SK-N-SH (cell line): ENCODE data around the gene TUBA4B. TPM values are rescaled to one million over a fixed set of nuclear protein-coding genes. Genes with fewer than 3 reads are reported as not detected.
A peak's percentile ranks its signal among the peaks of the same experiment; 100 is the strongest.

Source experiments
- CTCF ChIA-PET: fragments of 300-600, 350-600 bp; formaldehyde crosslinking; extraction: SDS; loops from one replicate; lab custom pipeline; 2021; lab: Yijun Ruan, JAX
- POLR2A ChIA-PET: fragments of 350-600 bp; sonication (Branson Sonifier 250); formaldehyde crosslinking; extraction: SDS; loops from one replicate; lab custom pipeline; 2020; ENCODE audit warnings: antibody characterized with exemption, inconsistent platforms; lab: Yijun Ruan, JAX
- DNase-seq: peaks from one replicate; pipeline ENCODE4 v3.0.0; 2012
- H2AFZ ChIP-seq: fragments of 200-600 bp; sonication (generic); 2 replicates; pipeline ENCODE4 v1.8.1; 2016; ENCODE audit warnings: antibody characterized with exemption, mild to moderate bottlenecking, low read depth
- H3F3A ChIP-seq: fragments of 200-600 bp; sonication (generic); replicated peaks from 2 replicates; pipeline ENCODE3; 2016; ENCODE audit warnings: antibody characterized with exemption, mild to moderate bottlenecking; ENCODE audit not compliant: insufficient read depth
- H3K27ac ChIP-seq, 2 experiments: fragments of 200-500 bp in 1 of 2; fragments of 200-600 bp in 1 of 2; sonication (Bioruptor generic) in 1 of 2; sonication (generic), shearing (Covaris generic) in 1 of 2; 2 replicates each; pipeline versions ENCODE4 v1.5.1 to v1.6.1; 2014 to 2016; ENCODE audit warnings: low read depth in 2 of 2, inconsistent platforms in 1 of 2, low read length in 1 of 2, mild to moderate bottlenecking in 1 of 2, mixed read lengths in 1 of 2
- H3K27me3 ChIP-seq: fragments of 200-600 bp; sonication (generic), shearing (Covaris generic); 2 replicates; pipeline ENCODE4 v1.6.1; 2016; ENCODE audit warnings: mixed run types; ENCODE audit not compliant: insufficient read depth
- H3K36me3 ChIP-seq, 2 experiments: fragments of 200-500 bp in 1 of 2; fragments of 200-600 bp in 1 of 2; sonication (Bioruptor generic) in 1 of 2; sonication (generic) in 1 of 2; replicated peaks in 1 of 2; 2 replicates each; pipeline versions ENCODE3 to v1.5.1; 2014 to 2016; ENCODE audit warnings: low read length in 1 of 2, mild to moderate bottlenecking in 1 of 2; ENCODE audit not compliant: insufficient read depth in 2 of 2, control insufficient read depth in 1 of 2
- H3K4me1 ChIP-seq, 2 experiments: fragments of 200-500 bp in 1 of 2; fragments of 200-600 bp in 1 of 2; sonication (Bioruptor generic) in 1 of 2; sonication (generic), shearing (Covaris generic) in 1 of 2; 2 replicates each; pipeline versions ENCODE4 v1.5.1 to v1.6.1; 2014 to 2016; ENCODE audit warnings: low read depth in 1 of 2, low read length in 1 of 2, mixed run types in 1 of 2; ENCODE audit not compliant: insufficient read depth in 2 of 2, control insufficient read depth in 1 of 2
- H3K4me2 ChIP-seq: fragments of 200-600 bp; sonication (generic), shearing (Covaris generic); 2 replicates; pipeline ENCODE4 v1.6.1; 2017; ENCODE audit warnings: mixed run types
- H3K4me3 ChIP-seq, 2 experiments: fragments of 200-500 bp in 1 of 2; fragments of 200-600 bp in 1 of 2; sonication (Bioruptor generic) in 1 of 2; sonication (generic), shearing (Covaris generic) in 1 of 2; 2 replicates each; pipeline versions ENCODE4 v1.5.1 to v1.8.1; 2014 to 2016; ENCODE audit warnings: low read depth in 2 of 2, inconsistent platforms in 1 of 2, low read length in 1 of 2, mild to moderate bottlenecking in 1 of 2, mixed read lengths in 1 of 2, moderate library complexity in 1 of 2
- H3K79me2 ChIP-seq: fragments of 200-600 bp; sonication (generic); 2 replicates; pipeline ENCODE4 v1.8.1; 2017; ENCODE audit warnings: mild to moderate bottlenecking; ENCODE audit not compliant: insufficient read depth
- H3K9ac ChIP-seq: fragments of 200-600 bp; sonication (generic); 2 replicates; pipeline ENCODE4 v1.6.1; 2017; ENCODE audit warnings: mixed run types
- H3K9me2 ChIP-seq: fragments of 200-600 bp; sonication (generic); 2 replicates; pipeline ENCODE4 v1.6.1; 2017; ENCODE audit warnings: mixed run types
- H3K9me3 ChIP-seq: fragments of 200-600 bp; sonication (generic); 2 replicates; pipeline ENCODE4 v1.6.1; 2017; ENCODE audit warnings: mixed run types, mild to moderate bottlenecking, moderate library complexity
- H4K20me1 ChIP-seq: fragments of 200-600 bp; sonication (generic); 2 replicates; pipeline ENCODE4 v1.6.1; 2017; ENCODE audit warnings: mild to moderate bottlenecking, mixed run types; ENCODE audit not compliant: insufficient read depth
- CHD2 ChIP-seq: fragments of 150-350 bp; IDR thresholded peaks from 2 replicates; pipeline ENCODE4 v1.6.1; 2018; ENCODE audit warnings: low read length; ENCODE audit not compliant: partially characterized antibody
- CTCF ChIP-seq: fragments of 200-600 bp; sonication (generic); IDR thresholded peaks from 2 replicates; pipeline ENCODE4 v1.6.1; 2017; ENCODE audit warnings: antibody characterized with exemption, mild to moderate bottlenecking, moderate library complexity
- EP300 ChIP-seq, 2 experiments: IDR thresholded peaks; 2 replicates each; pipeline versions ENCODE4 v1.4.0 to v1.6.1; 2012; ENCODE audit warnings: borderline replicate concordance in 1 of 2, low read depth in 1 of 2, low read length in 1 of 2
- FOXJ3 ChIP-seq: sonication (generic); formaldehyde crosslinking; IDR thresholded peaks from 2 replicates; pipeline ENCODE4 v1.5.1; 2020; ENCODE audit warnings: mild to moderate bottlenecking, missing genetic modification reagents
- FOXM1 ChIP-seq: IDR thresholded peaks from 2 replicates; pipeline ENCODE4 v1.4.0; 2012; ENCODE audit warnings: low read depth, mild to moderate bottlenecking
- GATA2 ChIP-seq: sonication (generic); formaldehyde crosslinking; IDR thresholded peaks from 2 replicates; pipeline ENCODE4 v1.5.0; 2020; ENCODE audit warnings: mild to moderate bottlenecking, missing genetic modification reagents
- MEF2A ChIP-seq: IDR thresholded peaks from 2 replicates; pipeline ENCODE4 v1.4.0; 2012; ENCODE audit warnings: low read depth, borderline replicate concordance
- NFIC ChIP-seq: IDR thresholded peaks from 2 replicates; pipeline ENCODE4 v1.4.0; 2012; ENCODE audit warnings: borderline replicate concordance
- POLR2AphosphoS5 ChIP-seq: IDR thresholded peaks from 2 replicates; pipeline ENCODE4 v1.6.1; 2012; ENCODE audit warnings: low read depth, low read length
- RAD21 ChIP-seq: IDR thresholded peaks from 2 replicates; pipeline ENCODE4 v1.6.1; 2012; ENCODE audit warnings: mild to moderate bottlenecking, low read length
- RCOR1 ChIP-seq: fragments of 150-350 bp; IDR thresholded peaks from 2 replicates; pipeline ENCODE4 v1.6.1; 2017; ENCODE audit warnings: antibody characterized with exemption, low read length
- RFX5 ChIP-seq: IDR thresholded peaks from 2 replicates; pipeline ENCODE4 v1.6.1; 2012; ENCODE audit warnings: mild to moderate bottlenecking, improper control_type of control experiment, low read length
- SMC3 ChIP-seq: IDR thresholded peaks from 2 replicates; pipeline ENCODE4 v1.6.1; 2012; ENCODE audit warnings: low read depth, low read length, improper control_type of control experiment
- TAF1 ChIP-seq: IDR thresholded peaks from 2 replicates; pipeline ENCODE4 v1.6.1; 2012; ENCODE audit warnings: low read depth, mild to moderate bottlenecking, low read length, moderate library complexity, borderline replicate concordance
- TEAD4 ChIP-seq: IDR thresholded peaks from 2 replicates; pipeline ENCODE4 v1.4.0; 2012; ENCODE audit warnings: mild to moderate bottlenecking, borderline replicate concordance; ENCODE audit not compliant: insufficient read depth
- USF2 ChIP-seq: fragments of 150-350 bp; IDR thresholded peaks from 2 replicates; pipeline ENCODE4 v1.6.1; 2017; ENCODE audit warnings: antibody characterized with exemption, low read length, low read depth, borderline replicate concordance
- YY1 ChIP-seq: IDR thresholded peaks from 2 replicates; pipeline ENCODE4 v1.4.0; 2012; ENCODE audit warnings: low read depth, mild to moderate bottlenecking
- WGBS: methylation state at CpG from one replicate; pipeline ENCODE4 v1.1.6; 2017; ENCODE audit warnings: low lambda C conversion rate; 5-methylcytosine and 5-hydroxymethylcytosine counted together
- polyA plus RNA-seq, 3 experiments: library from polyadenylated mRNA; depleted of rRNA; stranded (reverse); fragments of >200 nt; gene quantifications; 2 replicates each; pipeline ENCODE4 v1.2.3, GENCODE V29; 2012
- TF ChIP-seq, protein P1 (sequence below): IDR thresholded peaks from 2 replicates; pipeline ENCODE4 v1.4.0; 2012; ENCODE audit warnings: low read depth
- TF ChIP-seq, protein P2 (sequence below): IDR thresholded peaks from 2 replicates; pipeline ENCODE4 v1.4.0; 2012; ENCODE audit warnings: low read depth, borderline replicate concordance
- TF ChIP-seq, protein P3 (sequence below): IDR thresholded peaks from 2 replicates; pipeline ENCODE4; 2012

Gene TUBA4B
- 0.03 TPM in 1 of 2 replicates, not detected in the other for polyA plus RNA-seq (2012; rRNA removed)
- not detected in 2 replicates for polyA plus RNA-seq (2012; cell fraction: cytosol; rRNA removed)
- not detected in 2 replicates for polyA plus RNA-seq (2012; cell fraction: nucleus; rRNA removed)

- TF ChIP-seq YY1, result no peak
- TF ChIP-seq RAD21, result no peak
- TF ChIP-seq, protein P1, sequence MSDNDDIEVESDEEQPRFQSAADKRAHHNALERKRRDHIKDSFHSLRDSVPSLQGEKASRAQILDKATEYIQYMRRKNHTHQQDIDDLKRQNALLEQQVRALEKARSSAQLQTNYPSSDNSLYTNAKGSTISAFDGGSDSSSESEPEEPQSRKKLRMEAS, result peak; percentile 84
- Histone ChIP-seq H3K27ac (no peak within 1 kb of the TSS), H3K36me3 (peaks cover 0 to 3% of the 10 kb centered on the region in 2 experiments), H3F3A (peaks cover 19% of the 10 kb centered on the region), H3K4me1 (peaks cover 19 to 21% of the 10 kb centered on the region in 2 experiments; a peak in 3 of 4 replicates), H4K20me1 (no peaks in the 10 kb centered on the region), H3K79me2 (no peaks in the 10 kb centered on the region), H3K9me2 (no peaks in the 10 kb centered on the region), H3K4me3 (peak within 1 kb of the TSS; percentile 53 to 60), H3K9me3 (no peaks in the 10 kb centered on the region), H2AFZ (peak within 1 kb of the TSS; percentile 82), H3K4me2 (peak within 1 kb of the TSS; percentile 97), H3K9ac (no peak within 1 kb of the TSS), H3K27me3 (peaks cover 34% of the 10 kb centered on the region)
- ChIA-PET POLR2A (no interaction called here), CTCF (interaction anchor here (0.7 to 5.5 kb wide), 10 partner anchors 11 to 289 kb away, joined by 3 to 44 read pairs (median 4); no protein-coding TSS in a partner anchor)
- 4% methylated on average over 36 of the region's 49 CpGs for WGBS
- DNase-seq, result peak; percentile 51
Observed at GRCh38 chr2:219252900-219253752, at the start of gene TUBA4B. TUBA4B (plus strand) TSS chr2:219253243; CDS start chr2:219253408, 165 bp downstream.

DNA sequence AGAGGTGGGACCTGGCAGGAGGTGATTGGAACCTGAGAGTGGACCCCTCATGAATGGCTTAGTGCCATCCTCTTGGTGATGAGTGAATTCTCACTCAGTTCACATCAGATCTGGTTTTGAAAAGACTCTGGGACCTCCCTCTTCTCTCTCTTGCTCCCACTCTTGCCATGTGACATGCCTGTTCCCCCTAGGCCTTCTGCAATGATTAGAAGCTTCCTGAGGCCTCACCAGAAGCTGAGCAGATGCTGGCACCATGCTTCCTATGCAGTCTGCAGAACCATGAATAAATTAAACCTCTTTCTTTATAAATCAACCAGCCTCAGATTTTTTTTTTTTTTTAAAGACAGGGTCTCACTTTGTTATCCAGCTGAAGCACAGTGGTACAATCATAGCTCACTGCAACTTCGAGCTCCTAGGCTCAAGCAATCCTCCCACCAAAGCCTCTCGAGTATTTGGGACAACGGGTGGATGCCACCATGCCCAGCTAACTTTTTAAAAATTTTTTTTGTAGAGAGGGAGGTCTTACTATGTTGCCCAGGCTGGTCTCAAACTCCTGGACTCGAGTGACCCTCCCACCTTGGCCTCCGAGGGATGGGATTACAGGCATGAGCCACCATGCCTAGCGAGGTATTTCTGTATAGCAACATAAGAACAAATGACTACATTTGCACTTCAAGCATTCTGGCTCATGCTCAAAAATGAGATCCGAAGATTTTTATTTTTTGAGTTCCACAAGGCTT, 48.4 kb upstream of the TUBA4B start:
- peaks cover 9 to 14% of the 10 kb centered on the region in 2 experiments for H3K36me3 ChIP-seq

More for the DNA sequence above, 48.4 kb upstream of the TUBA4B start:
- no peak for TF ChIP-seq CHD2
- no peak for TF ChIP-seq YY1
- TF ChIP-seq MEF2A, result no peak
- no peak for TF ChIP-seq SMC3
- no peak for TF ChIP-seq FOXJ3
- no peak for TF ChIP-seq CTCF
- no peak for TF ChIP-seq GATA2 (CRISPR knock-in tag)
- TF ChIP-seq TAF1, result no peak
- TF ChIP-seq NFIC, result no peak
- TF ChIP-seq POLR2AphosphoS5, result no peak
- TF ChIP-seq, protein P2, sequence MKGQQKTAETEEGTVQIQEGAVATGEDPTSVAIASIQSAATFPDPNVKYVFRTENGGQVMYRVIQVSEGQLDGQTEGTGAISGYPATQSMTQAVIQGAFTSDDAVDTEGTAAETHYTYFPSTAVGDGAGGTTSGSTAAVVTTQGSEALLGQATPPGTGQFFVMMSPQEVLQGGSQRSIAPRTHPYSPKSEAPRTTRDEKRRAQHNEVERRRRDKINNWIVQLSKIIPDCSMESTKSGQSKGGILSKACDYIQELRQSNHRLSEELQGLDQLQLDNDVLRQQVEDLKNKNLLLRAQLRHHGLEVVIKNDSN, result no peak
- TF ChIP-seq TEAD4, result no peak
- TF ChIP-seq FOXM1, result no peak
- TF ChIP-seq, protein P3, sequence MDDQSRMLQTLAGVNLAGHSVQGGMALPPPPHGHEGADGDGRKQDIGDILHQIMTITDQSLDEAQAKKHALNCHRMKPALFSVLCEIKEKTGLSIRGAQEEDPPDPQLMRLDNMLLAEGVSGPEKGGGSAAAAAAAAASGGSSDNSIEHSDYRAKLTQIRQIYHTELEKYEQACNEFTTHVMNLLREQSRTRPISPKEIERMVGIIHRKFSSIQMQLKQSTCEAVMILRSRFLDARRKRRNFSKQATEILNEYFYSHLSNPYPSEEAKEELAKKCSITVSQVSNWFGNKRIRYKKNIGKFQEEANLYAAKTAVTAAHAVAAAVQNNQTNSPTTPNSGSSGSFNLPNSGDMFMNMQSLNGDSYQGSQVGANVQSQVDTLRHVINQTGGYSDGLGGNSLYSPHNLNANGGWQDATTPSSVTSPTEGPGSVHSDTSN, result no peak
- TF ChIP-seq USF2, result no peak
- TF ChIP-seq RAD21, result no peak
- no peak for TF ChIP-seq RCOR1
- no peak for TF ChIP-seq RFX5
- no peak for TF ChIP-seq EP300 (IDR thresholded peaks at IDR 0.05; ENCODE audit: borderline replicate concordance in 1 of 2, low read depth in 1 of 2, low read length in 1 of 2)
- H3K4me3 ChIP-seq, result no peak overlapping the region
- no peak overlapping the region for H3K4me2 ChIP-seq
- H2AFZ ChIP-seq, result no peak overlapping the region
- no peaks in the 10 kb centered on the region for H3K9me2 ChIP-seq
- no peak overlapping the region for H3K27ac ChIP-seq
- H3K27me3 ChIP-seq, result no peaks in the 10 kb centered on the region
- H3K9me3 ChIP-seq, result no peaks in the 10 kb centered on the region
- H4K20me1 ChIP-seq, result no peaks in the 10 kb centered on the region
- no peaks in the 10 kb centered on the region for H3K79me2 ChIP-seq
- 70% methylated on average over 7 of the region's 7 CpGs for WGBS
- ChIA-PET POLR2A (no interaction called here), CTCF (interaction anchor here (0.7 to 1.0 kb wide), 3 partner anchors 41 to 50 kb away, joined by 3 read pairs; partner anchors contain the start of genes GLB1L, NHEJ1 and STK16)
- H3K9ac ChIP-seq, result no peak overlapping the region
- peaks cover 13 to 20% of the 10 kb centered on the region in 2 experiments; a peak in 3 of 4 replicates for H3K4me1 ChIP-seq
- H3F3A ChIP-seq, result peaks cover 15% of the 10 kb centered on the region
- DNase-seq, result no peak
